WI38 (cell line): ENCODE measurements around the gene LRP1B.
"Not testable (repeated sequence)": the region's sequence is repeated elsewhere in the genome, so short reads cannot be mapped to it uniquely, and the experiment has no call there.

ENCODE experiments used
- H3K4me3 ChIP-seq: 2 replicates; pipeline ENCODE4 v1.5.1; 2011; ENCODE audit warnings: low read depth, mild to moderate bottlenecking, control low read depth, low read length
- CTCF ChIP-seq: IDR thresholded peaks from 2 replicates; pipeline ENCODE4 v1.5.1; 2012; ENCODE audit warnings: low read depth, mild to moderate bottlenecking, control low read depth, low read length

The LRP1B gene

GRCh38 chr2:140288726-140289125 is 1842.1 kb downstream of the LRP1B start:
- TF ChIP-seq CTCF = no peak

GRCh38 chr2:140288213-140288612 is 1842.6 kb downstream of the LRP1B start:
- TF ChIP-seq CTCF = no peak
- no peak overlapping the region for H3K4me3 ChIP-seq

More at GRCh38 chr2:140288726-140289125, 1842.1 kb downstream of the LRP1B start:
- H3K4me3 ChIP-seq = no peak overlapping the region

GRCh38 chr2:140286377-140286776 is 1844.4 kb downstream of the LRP1B start:
- TF ChIP-seq CTCF = no peak
- H3K4me3 ChIP-seq = no peak overlapping the region

GRCh38 chr2:140277344-140277743 is 1853.5 kb downstream of the LRP1B start:
- not testable (repeated sequence) for H3K4me3 ChIP-seq

- TF ChIP-seq CTCF = no peak
- no peak overlapping the region for H3K4me3 ChIP-seq
Observed at GRCh38 chr2:140276661-140277060, 1854.2 kb downstream of the LRP1B start.

GRCh38 chr2:140275427-140275826 is 1855.4 kb downstream of the LRP1B start:
- H3K4me3 ChIP-seq = no peak overlapping the region
- TF ChIP-seq CTCF = no peak

- H3K4me3 ChIP-seq = no peak overlapping the region
- no peak for TF ChIP-seq CTCF
Observed at GRCh38 chr2:140274891-140275290, 1855.9 kb downstream of the LRP1B start.

- TF ChIP-seq CTCF = no peak
- no peak overlapping the region for H3K4me3 ChIP-seq
Observed at GRCh38 chr2:140273958-140274357, 1856.9 kb downstream of the LRP1B start.
